Measurements from ENCODE around the gene RAPGEF4. TPM values are rescaled to one million over a fixed set of nuclear protein-coding genes. Genes with fewer than 3 reads are reported as not detected.
"Not testable (repeated sequence)": the region's sequence is repeated elsewhere in the genome, so short reads cannot be mapped to it uniquely, and the experiment has no call there.

The RAPGEF4 gene
- total and polyA plus RNA-seq, 2 donors (not counting 1 experiment from before 2014, with no cell fraction given): 0.22 to 0.30 TPM

DNA sequence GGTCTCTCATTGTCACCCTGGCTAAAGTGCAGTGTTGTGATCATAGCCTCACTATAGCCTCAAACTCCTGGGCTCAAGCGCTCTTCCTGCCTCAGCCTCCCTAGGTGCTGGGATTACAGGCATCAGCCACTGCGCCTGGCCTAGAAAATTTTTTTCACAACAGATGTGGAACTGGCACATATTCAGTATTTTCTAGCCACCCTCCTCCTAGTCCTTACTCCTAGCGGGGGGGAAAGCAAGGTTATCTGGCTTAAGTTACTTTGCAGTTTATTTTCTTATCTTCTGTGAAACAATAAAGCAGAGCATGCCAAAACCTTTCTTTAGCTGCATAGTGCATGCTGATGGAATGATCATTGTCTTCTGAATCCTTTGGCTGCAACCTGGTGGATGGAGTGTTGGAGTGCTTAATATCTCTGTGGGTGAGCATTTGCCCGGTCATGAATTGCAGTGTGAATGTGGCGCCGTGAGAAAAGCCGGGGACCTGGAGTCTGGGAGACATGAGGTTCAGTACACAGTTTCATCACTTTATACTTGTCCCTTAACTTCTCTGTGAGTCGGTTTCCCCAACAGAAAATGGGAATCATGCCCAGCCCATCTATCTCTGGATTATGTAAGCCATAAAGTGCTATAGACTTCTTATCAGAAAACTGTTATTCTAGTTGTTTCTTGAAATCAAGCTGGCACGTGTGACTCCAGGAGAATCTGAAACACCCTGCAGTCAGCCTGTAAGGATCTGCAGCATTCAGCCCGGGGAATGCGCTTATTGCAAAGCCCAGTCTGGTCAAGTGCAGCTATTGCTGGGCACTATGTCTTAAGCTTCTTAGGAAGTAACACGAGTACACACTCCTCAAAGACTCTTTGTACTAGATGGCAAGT is 301.8 kb downstream of the RAPGEF4 start:
- CTCF ChIA-PET: interaction anchor here (1.0 to 1.8 kb wide), 2 partner anchors 9 to 174 kb away, joined by 3 to 8 read pairs; no protein-coding TSS in a partner anchor
- H4K20me1 ChIP-seq (ENCODE audit: control insufficient read depth, insufficient read depth, low read length, poor library complexity, severe bottlenecking): no peaks in the 10 kb centered on the region
- no peak overlapping the region for H3K27ac Mint-ChIP-seq
- intact Hi-C loops (cut with micrococcal nuclease): no loop called here
- peaks cover 3% of the 10 kb centered on the region for H3K27me3 Mint-ChIP-seq
- WGBS (ENCODE audit: insufficient coverage): 93% methylated on average over 6 of the region's 12 CpGs
- no peaks in the 10 kb centered on the region for H3K36me3 ChIP-seq (replicated peaks in 1 of 2; ENCODE audit: control extremely low read depth in 1 of 2, control insufficient read depth in 1 of 2, extremely low read depth in 1 of 2, insufficient read depth in 2 of 2, low read length in 1 of 2)
- no peak overlapping the region for H3K27ac ChIP-seq (ENCODE audit: low read length in 2 of 2)
- no peak overlapping the region for H3K4me3 ChIP-seq (ENCODE audit: control extremely low read depth in 1 of 5, extremely low read depth in 1 of 5, insufficient read depth in 1 of 5, low read depth in 2 of 5, low read length in 4 of 5)
- ATAC-seq (ENCODE audit: low read depth) (no peak), DNase-seq (no peak)
- TF ChIP-seq EZH2 (IDR thresholded peaks at IDR 0.05; ENCODE audit: borderline replicate concordance, insufficient read depth, low read depth, low read length, poor library complexity, severe bottlenecking): no peak
- TF ChIP-seq, protein P1, sequence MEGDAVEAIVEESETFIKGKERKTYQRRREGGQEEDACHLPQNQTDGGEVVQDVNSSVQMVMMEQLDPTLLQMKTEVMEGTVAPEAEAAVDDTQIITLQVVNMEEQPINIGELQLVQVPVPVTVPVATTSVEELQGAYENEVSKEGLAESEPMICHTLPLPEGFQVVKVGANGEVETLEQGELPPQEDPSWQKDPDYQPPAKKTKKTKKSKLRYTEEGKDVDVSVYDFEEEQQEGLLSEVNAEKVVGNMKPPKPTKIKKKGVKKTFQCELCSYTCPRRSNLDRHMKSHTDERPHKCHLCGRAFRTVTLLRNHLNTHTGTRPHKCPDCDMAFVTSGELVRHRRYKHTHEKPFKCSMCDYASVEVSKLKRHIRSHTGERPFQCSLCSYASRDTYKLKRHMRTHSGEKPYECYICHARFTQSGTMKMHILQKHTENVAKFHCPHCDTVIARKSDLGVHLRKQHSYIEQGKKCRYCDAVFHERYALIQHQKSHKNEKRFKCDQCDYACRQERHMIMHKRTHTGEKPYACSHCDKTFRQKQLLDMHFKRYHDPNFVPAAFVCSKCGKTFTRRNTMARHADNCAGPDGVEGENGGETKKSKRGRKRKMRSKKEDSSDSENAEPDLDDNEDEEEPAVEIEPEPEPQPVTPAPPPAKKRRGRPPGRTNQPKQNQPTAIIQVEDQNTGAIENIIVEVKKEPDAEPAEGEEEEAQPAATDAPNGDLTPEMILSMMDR (IDR thresholded peaks at IDR 0.05): no peak
- H3K4me1 Mint-ChIP-seq: peaks cover 5% of the 10 kb centered on the region
- no peaks in the 10 kb centered on the region for H3K9me3 Mint-ChIP-seq (ENCODE audit: insufficient read depth)
- no peak overlapping the region for H3K9ac ChIP-seq (ENCODE audit: low read length)
- H3K4me2 ChIP-seq (replicated peaks; ENCODE audit: low read depth, low read length, poor library complexity, severe bottlenecking): no peak overlapping the region
- POLR2A ChIA-PET: no interaction called here
- H3K4me1 ChIP-seq (ENCODE audit: control insufficient read depth in 2 of 2, insufficient read depth in 2 of 2, low read length in 2 of 2): no peaks in the 10 kb centered on the region
- no peak overlapping the region for H3K4me3 Mint-ChIP-seq
- peaks cover 0 to 2% (median 0%) of the 10 kb centered on the region in 4 experiments for H3K27me3 ChIP-seq (replicated peaks in 1 of 4; ENCODE audit: control extremely low read depth in 1 of 4, control insufficient read depth in 3 of 4, insufficient read depth in 4 of 4, low read length in 3 of 4)
- H3K79me2 ChIP-seq (ENCODE audit: control insufficient read depth, insufficient read depth, low read length): no peaks in the 10 kb centered on the region
- no peak overlapping the region for H2AFZ ChIP-seq (ENCODE audit: insufficient read depth, low read depth, low read length, poor library complexity, severe bottlenecking)
- H3K9me3 ChIP-seq (ENCODE audit: control extremely low read depth in 1 of 3, control insufficient read depth in 2 of 3, insufficient read depth in 1 of 3, low read length in 2 of 3): no peaks in the 10 kb centered on the region

DNA sequence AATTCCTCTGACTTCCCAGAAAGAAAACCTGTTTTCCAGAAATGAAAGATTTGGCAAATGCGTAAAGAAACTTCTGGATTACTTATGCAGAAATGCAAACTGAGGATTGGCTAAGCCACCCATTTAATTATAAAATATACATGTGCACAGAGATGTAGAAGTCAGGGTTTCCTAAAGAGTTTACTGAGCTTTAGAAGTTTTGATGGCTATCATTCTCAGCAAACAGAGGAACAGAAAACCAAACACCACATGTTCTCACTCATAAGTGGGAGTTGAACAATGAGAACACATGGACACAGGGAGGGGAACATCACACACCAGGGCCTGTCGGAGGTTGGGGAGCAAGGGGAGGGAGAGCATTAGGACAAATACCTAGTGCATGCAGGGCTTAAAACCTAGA is 302.6 kb downstream of the RAPGEF4 start:
- no CpG with 5 or more reads among the region's 2 CpGs for WGBS (ENCODE audit: insufficient coverage)
- H3K9ac ChIP-seq (ENCODE audit: low read length); H3K4me2 ChIP-seq (replicated peaks; ENCODE audit: low read depth, low read length, poor library complexity, severe bottlenecking); H3K27me3 Mint-ChIP-seq; ATAC-seq (ENCODE audit: low read depth); intact Hi-C loops (cut with micrococcal nuclease); H3K4me3 Mint-ChIP-seq; H3K4me1 Mint-ChIP-seq; H3K27ac ChIP-seq (ENCODE audit: low read length in 2 of 2); DNase-seq; H3K79me2 ChIP-seq (ENCODE audit: control insufficient read depth, insufficient read depth, low read length); POLR2A ChIA-PET; H3K4me3 ChIP-seq (ENCODE audit: control extremely low read depth in 1 of 5, extremely low read depth in 1 of 5, insufficient read depth in 1 of 5, low read depth in 2 of 5, low read length in 4 of 5); H3K27ac Mint-ChIP-seq; H3K36me3 ChIP-seq (replicated peaks in 1 of 2; ENCODE audit: control extremely low read depth in 1 of 2, control insufficient read depth in 1 of 2, extremely low read depth in 1 of 2, insufficient read depth in 2 of 2, low read length in 1 of 2); H3K9me3 ChIP-seq (ENCODE audit: control extremely low read depth in 1 of 3, control insufficient read depth in 2 of 3, insufficient read depth in 1 of 3, low read length in 2 of 3); H2AFZ ChIP-seq (ENCODE audit: insufficient read depth, low read depth, low read length, poor library complexity, severe bottlenecking); H3K4me1 ChIP-seq (ENCODE audit: control insufficient read depth in 2 of 2, insufficient read depth in 2 of 2, low read length in 2 of 2); H4K20me1 ChIP-seq (ENCODE audit: control insufficient read depth, insufficient read depth, low read length, poor library complexity, severe bottlenecking); H3K27me3 ChIP-seq (replicated peaks in 1 of 4; ENCODE audit: control extremely low read depth in 1 of 4, control insufficient read depth in 3 of 4, insufficient read depth in 4 of 4, low read length in 3 of 4); H3K9me3 Mint-ChIP-seq (ENCODE audit: insufficient read depth): not testable (repeated sequence)
- CTCF ChIA-PET: interaction anchor here (1.0 kb wide), 1 partner anchor 11 kb away, joined by 3 read pairs; no protein-coding TSS in a partner anchor

Data from B cell (primary cell).